IMR-90 (cell line): ENCODE measurements around the gene CDIP1. TPM values are rescaled to one million over a fixed set of nuclear protein-coding genes. Genes with fewer than 3 reads are reported as not detected.
A peak's percentile ranks its signal among the peaks of the same experiment; 100 is the strongest.

ENCODE experiments used
- ATAC-seq: fragments of 200-7000 bp; cut with Tn5 transposase; 2 replicates; pipeline ENCODE4 v1.9.1; 2020; ENCODE audit warnings: low read depth, mild to moderate bottlenecking, moderate library complexity
- BruUV-seq: library from RNA; stranded (reverse); fragments of 400-500 nt; replicated peaks from 2 replicates; lab custom pipeline; 2021; lab: Mats Ljungman, UMichigan
- CTCF ChIA-PET: fragments of 300-600 bp; formaldehyde crosslinking; extraction: SDS; loops from one replicate; lab custom pipeline; 2021; ENCODE audit warnings: antibody characterized with exemption; lab: Yijun Ruan, JAX
- POLR2A ChIA-PET: fragments of 300-600 bp; sonication (Branson Sonifier 250); formaldehyde crosslinking; loops from one replicate; lab custom pipeline; 2022; ENCODE audit warnings: antibody characterized with exemption; ENCODE audit not compliant: unreplicated experiment; lab: Charles Lee
- DNase-seq: peaks from one replicate; pipeline ENCODE4 v3.0.0; 2013
- H2AFZ ChIP-seq: replicated peaks from 2 replicates; pipeline ENCODE3; 2013; ENCODE audit warnings: low read length, mild to moderate bottlenecking; ENCODE audit not compliant: poor library complexity
- H2AK5ac ChIP-seq: 2 replicates; pipeline ENCODE4 v1.6.1; 2013; ENCODE audit warnings: low read depth, low read length, inconsistent platforms
- H2AK9ac ChIP-seq: replicated peaks from 2 replicates; pipeline ENCODE3; 2013; ENCODE audit warnings: mild to moderate bottlenecking, low read depth, low read length, moderate library complexity; ENCODE audit not compliant: poor library complexity
- H2BK120ac ChIP-seq: 2 replicates; pipeline ENCODE4 v1.6.1; 2013; ENCODE audit warnings: low read depth, low read length, inconsistent platforms
- H2BK15ac ChIP-seq: 3 replicates; pipeline ENCODE4 v1.6.1; 2013; ENCODE audit warnings: low read depth, low read length, inconsistent platforms
- H2BK20ac ChIP-seq: 2 replicates; pipeline ENCODE4 v1.6.1; 2013; ENCODE audit warnings: low read depth, mild to moderate bottlenecking, inconsistent platforms, low read length, moderate library complexity
- H2BK5ac ChIP-seq: 2 replicates; pipeline ENCODE4 v1.6.1; 2013; ENCODE audit warnings: mild to moderate bottlenecking, low read depth, low read length, inconsistent platforms; ENCODE audit not compliant: poor library complexity, severe bottlenecking
- H3K14ac ChIP-seq: replicated peaks from 2 replicates; pipeline ENCODE4 v1.6.1; 2013; ENCODE audit warnings: low read depth, low read length, inconsistent platforms
- H3K18ac ChIP-seq: 2 replicates; pipeline ENCODE4 v1.6.1; 2013; ENCODE audit warnings: low read depth, low read length, control low read depth
- H3K23ac ChIP-seq: 2 replicates; pipeline ENCODE4 v1.6.1; 2013; ENCODE audit warnings: low read depth, low read length, inconsistent platforms
- H3K27ac ChIP-seq: 2 replicates; pipeline ENCODE4 v1.5.1; 2013; ENCODE audit warnings: mild to moderate bottlenecking, control low read depth, low read length; ENCODE audit not compliant: insufficient read depth
- H3K27me3 ChIP-seq: 2 replicates; pipeline ENCODE4 v1.6.1; 2013; ENCODE audit warnings: low read length; ENCODE audit not compliant: control insufficient read depth, insufficient read depth
- H3K36me3 ChIP-seq: 2 replicates; pipeline ENCODE4 v1.6.1; 2013; ENCODE audit warnings: low read length, mixed read lengths; ENCODE audit not compliant: control insufficient read depth, insufficient read depth
- H3K4ac ChIP-seq: 2 replicates; pipeline ENCODE4 v1.6.1; 2013; ENCODE audit warnings: low read depth, low read length, inconsistent platforms
- H3K4me1 ChIP-seq: 2 replicates; pipeline ENCODE4 v1.6.1; 2013; ENCODE audit warnings: low read length, mixed read lengths; ENCODE audit not compliant: control insufficient read depth, insufficient read depth
- H3K4me2 ChIP-seq: 2 replicates; pipeline ENCODE4 v1.6.1; 2013; ENCODE audit warnings: low read depth, mild to moderate bottlenecking, control low read depth, low read length, moderate library complexity
- H3K4me3 ChIP-seq: 2 replicates; pipeline ENCODE4 v1.5.1; 2013; ENCODE audit warnings: low read depth, mild to moderate bottlenecking, control low read depth, low read length, moderate library complexity; ENCODE audit not compliant: insufficient read depth
- H3K56ac ChIP-seq: 2 replicates; pipeline ENCODE4 v1.6.1; 2013; ENCODE audit warnings: low read length, inconsistent platforms; ENCODE audit not compliant: insufficient read depth; ENCODE audit errors: extremely low read depth
- H3K79me1 ChIP-seq, 2 experiments: 2 replicates each; pipeline ENCODE4 v1.6.1; 2013; ENCODE audit warnings: low read length in 2 of 2, inconsistent platforms in 1 of 2, low read depth in 1 of 2
- H3K9ac ChIP-seq: 2 replicates; pipeline ENCODE4 v1.6.1; 2013; ENCODE audit warnings: low read depth, low read length, control low read depth
- H3K9me1 ChIP-seq: 2 replicates; pipeline ENCODE4 v1.6.1; 2013; ENCODE audit warnings: low read length, inconsistent platforms; ENCODE audit not compliant: insufficient read depth
- H3K9me3 ChIP-seq: 2 replicates; pipeline ENCODE4 v1.6.1; 2013; ENCODE audit warnings: low read length; ENCODE audit not compliant: control insufficient read depth, insufficient read depth
- H4K20me1 ChIP-seq: 2 replicates; pipeline ENCODE4 v1.6.1; 2013; ENCODE audit warnings: low read length, inconsistent platforms; ENCODE audit not compliant: insufficient read depth
- H4K5ac ChIP-seq: 2 replicates; pipeline ENCODE4 v1.6.1; 2013; ENCODE audit warnings: mild to moderate bottlenecking, low read depth, low read length, control low read depth
- H4K8ac ChIP-seq, 2 experiments: 2 replicates each; pipeline ENCODE4 v1.6.1; 2013; ENCODE audit warnings: low read depth in 2 of 2, low read length in 2 of 2, control low read depth in 1 of 2, inconsistent platforms in 1 of 2
- H4K91ac ChIP-seq: 2 replicates; pipeline ENCODE4 v1.6.1; 2013; ENCODE audit warnings: low read depth, low read length, inconsistent platforms; ENCODE audit not compliant: insufficient read depth
- CHD1 ChIP-seq: IDR thresholded peaks from 2 replicates; pipeline ENCODE4 v1.6.1; 2012; ENCODE audit warnings: low read depth, low read length, improper control_type of control experiment
- FOS ChIP-seq: fragments of 150-350 bp; IDR thresholded peaks from 2 replicates; pipeline ENCODE4 v1.6.1; 2016; ENCODE audit warnings: low read depth, low read length
- MAZ ChIP-seq: IDR thresholded peaks from 2 replicates; pipeline ENCODE4 v1.6.1; 2012; ENCODE audit warnings: low read depth, mild to moderate bottlenecking, low read length, improper control_type of control experiment, moderate library complexity, borderline replicate concordance
- RAD21 ChIP-seq: IDR thresholded peaks from 2 replicates; pipeline ENCODE4 v1.6.1; 2012; ENCODE audit warnings: low read length, improper control_type of control experiment
- SMC3 ChIP-seq: fragments of 150-350 bp; IDR thresholded peaks from 2 replicates; pipeline ENCODE4 v1.6.1; 2016; ENCODE audit warnings: low read depth, mild to moderate bottlenecking, antibody characterized with exemption, low read length, moderate library complexity
- WGBS, 2 experiments: methylation state at CpG; one replicate each; pipeline versions ENCODE4 v1.1.5 to v1.1.7; 2013; ENCODE audit warnings: missing lambda C conversion rate in 2 of 2; ENCODE audit not compliant: insufficient read length in 1 of 2; ENCODE audit errors: extremely low coverage in 2 of 2; 5-methylcytosine and 5-hydroxymethylcytosine counted together
- dilution Hi-C: fragments of 300-500 bp; cut with HindIII; formaldehyde crosslinking; loops from one replicate; pipeline ENCODE4 v1.14.3; 2018; ENCODE audit warnings: low sequenced_read_pairs; ENCODE audit not compliant: unreplicated experiment
- in situ Hi-C: fragments of 300-500 bp; cut with MboI; formaldehyde crosslinking; loops from 3 replicates; pipeline ENCODE4 v1.14.3; 2019; ENCODE audit warnings: low sequenced_read_pairs, inconsistent platforms, mixed read lengths
- intact Hi-C: fragments of 100-400 bp; cut with micrococcal nuclease; formaldehyde crosslinking; loops from 2 replicates; pipeline ENCODE4 v1.10.0; 2022
- polyA plus RNA-seq, 3 experiments: library from polyadenylated mRNA; depleted of rRNA; stranded (reverse); fragments of >200 nt; gene quantifications; 2 replicates each; pipeline ENCODE4 v1.2.3, GENCODE V29; 2012; ENCODE audit warnings: low replicate concordance in 1 of 3
- total RNA-seq: library from RNA; depleted of rRNA; stranded (reverse); fragments of >200 nt; gene quantifications from 2 replicates; pipeline ENCODE4 v1.2.3, GENCODE V29; 2012

Gene CDIP1
- total and polyA plus RNA-seq, 2 of the 4 experiments (the other 2 are of a cell fraction) = 4.8 to 14.6 TPM

GRCh38 chr16:4525634-4526277 is 12.8 kb downstream of the CDIP1 start:
- no peak for TF ChIP-seq MAZ
- TF ChIP-seq RAD21 = no peak
- no peak for TF ChIP-seq FOS
- TF ChIP-seq SMC3 = no peak
- TF ChIP-seq CHD1 = no peak
- Histone ChIP-seq H3K79me1 (peaks cover 0 to 76% of the 10 kb centered on the region in 2 experiments; a peak in 3 of 4 replicates), H3K27ac (no peak overlapping the region), H2BK5ac (no peak overlapping the region), H4K91ac (no peak overlapping the region), H3K27me3 (no peaks in the 10 kb centered on the region), H2AK5ac (no peak overlapping the region), H2AK9ac (peak overlapping the region; percentile 44), H3K36me3 (no peaks in the 10 kb centered on the region), H2BK120ac (no peak overlapping the region), H3K23ac (no peak overlapping the region), H3K9me1 (peaks cover 33% of the 10 kb centered on the region), H3K56ac (no peak overlapping the region), H4K20me1 (peaks cover 21% of the 10 kb centered on the region), H3K9ac (no peak overlapping the region), H2AFZ (no peak overlapping the region), H3K14ac (no peak overlapping the region), H2BK20ac (no peak overlapping the region), H3K4ac (no peak overlapping the region), H4K5ac (no peak overlapping the region), H3K4me3 (no peak overlapping the region), H4K8ac (no peak overlapping the region), H3K4me1 (peaks cover 16% of the 10 kb centered on the region), H3K4me2 (no peak overlapping the region), H2BK15ac (no peak overlapping the region), H3K18ac (no peak overlapping the region), H3K9me3 (no peaks in the 10 kb centered on the region)
- 94% methylated on average over 5 of the region's 13 CpGs; no CpG with 5 or more reads in 1 of the 2 experiments for WGBS, 2 experiments
- intact Hi-C loops = no loop called here
- BruUV-seq = no TSS peak
- ATAC-seq = no peak
- CTCF ChIA-PET = no interaction called here
- in situ Hi-C loops = no loop called here
- POLR2A ChIA-PET = no interaction called here
- no peak for DNase-seq
- dilution Hi-C loops = no loop called here
